ENCODE measurements around the gene ZDHHC11B.

GRCh38 chr5:773517-774264 lies 10.8 kb downstream of the ZDHHC11B start:
- TF ChIP-seq POLR2AphosphoS5 (IDR thresholded peaks at IDR 0.05) (no peak), EZH2 (IDR thresholded peaks at IDR 0.05; ENCODE audit: borderline replicate concordance, insufficient read depth, low read length, poor library complexity, severe bottlenecking) (no peak), CTCF (IDR thresholded peaks at IDR 0.05; ENCODE audit: poor library complexity, severe bottlenecking) (no peak), RAD21 (conservative IDR thresholded peaks at IDR 0.05) (no peak)
